ENCODE results near the gene CEP43.

DNA sequence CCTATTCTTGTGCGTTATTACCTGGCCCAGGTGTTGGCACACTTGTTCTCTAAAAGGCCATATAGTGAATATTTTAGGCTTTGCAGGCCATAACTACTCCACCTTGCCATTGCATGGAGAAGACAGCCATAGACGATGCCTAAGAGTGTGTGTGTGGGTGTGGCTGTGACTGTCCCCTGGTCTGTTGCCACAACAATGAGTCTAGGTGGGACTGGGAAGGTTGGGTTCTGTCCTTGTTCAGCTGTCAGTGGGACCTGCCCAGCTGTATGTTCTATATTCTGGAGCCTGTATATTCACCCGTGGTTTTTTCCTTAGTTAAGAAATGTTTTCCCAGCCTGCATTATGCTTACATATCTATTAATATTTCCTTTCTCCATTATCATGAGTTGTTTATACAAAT, 38.6 kb downstream of the CEP43 start:
- TF ChIP-seq POLR2AphosphoS5 (IDR thresholded peaks at IDR 0.05; ENCODE audit: low read depth, low read length) (no peak), SIN3A (IDR thresholded peaks at IDR 0.05; ENCODE audit: borderline replicate concordance, insufficient read depth, low read depth, low read length) (no peak), TCF7L2 (IDR thresholded peaks at IDR 0.05; ENCODE audit: low read depth, low read length) (no peak), REST (IDR thresholded peaks at IDR 0.05; ENCODE audit: insufficient read depth in 1 of 2, low read depth in 2 of 2, low read length in 1 of 2) (no peak)
- TF ChIP-seq, protein P1, sequence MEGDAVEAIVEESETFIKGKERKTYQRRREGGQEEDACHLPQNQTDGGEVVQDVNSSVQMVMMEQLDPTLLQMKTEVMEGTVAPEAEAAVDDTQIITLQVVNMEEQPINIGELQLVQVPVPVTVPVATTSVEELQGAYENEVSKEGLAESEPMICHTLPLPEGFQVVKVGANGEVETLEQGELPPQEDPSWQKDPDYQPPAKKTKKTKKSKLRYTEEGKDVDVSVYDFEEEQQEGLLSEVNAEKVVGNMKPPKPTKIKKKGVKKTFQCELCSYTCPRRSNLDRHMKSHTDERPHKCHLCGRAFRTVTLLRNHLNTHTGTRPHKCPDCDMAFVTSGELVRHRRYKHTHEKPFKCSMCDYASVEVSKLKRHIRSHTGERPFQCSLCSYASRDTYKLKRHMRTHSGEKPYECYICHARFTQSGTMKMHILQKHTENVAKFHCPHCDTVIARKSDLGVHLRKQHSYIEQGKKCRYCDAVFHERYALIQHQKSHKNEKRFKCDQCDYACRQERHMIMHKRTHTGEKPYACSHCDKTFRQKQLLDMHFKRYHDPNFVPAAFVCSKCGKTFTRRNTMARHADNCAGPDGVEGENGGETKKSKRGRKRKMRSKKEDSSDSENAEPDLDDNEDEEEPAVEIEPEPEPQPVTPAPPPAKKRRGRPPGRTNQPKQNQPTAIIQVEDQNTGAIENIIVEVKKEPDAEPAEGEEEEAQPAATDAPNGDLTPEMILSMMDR (IDR thresholded peaks at IDR 0.05) = no peak
